Aorta (tissue), 5 donors: ENCODE measurements around the gene TFE3. TPM values are rescaled to one million over a fixed set of nuclear protein-coding genes. Genes with fewer than 3 reads are reported as not detected.
"Not testable (repeated sequence)": the region's sequence is repeated elsewhere in the genome, so short reads cannot be mapped to it uniquely, and the experiment has no call there.

Experiments
- ATAC-seq: fragments of 200-7000 bp; cut with Tn5 transposase; one replicate; pipeline ENCODE4 v1.9.1; 2022; ENCODE audit warnings: moderate library complexity; ENCODE audit not compliant: low FRiP score
- DNase-seq, 2 donors: peaks; one replicate each; pipeline ENCODE4 v3.0.0-alpha.2; 2020
- H3K27ac ChIP-seq, 2 donors: one replicate each; pipeline ENCODE4 v1.5.1; 2013; ENCODE audit warnings: low read length in 2 of 2, mild to moderate bottlenecking in 2 of 2, moderate library complexity in 2 of 2, control low read depth in 1 of 2, inconsistent platforms in 1 of 2, low read depth in 1 of 2
- H3K27me3 ChIP-seq, 2 donors: one replicate each; pipeline ENCODE4 v1.6.1; 2013; ENCODE audit warnings: control low read depth in 1 of 2, low read length in 1 of 2, mild to moderate bottlenecking in 1 of 2, moderate library complexity in 1 of 2; ENCODE audit not compliant: insufficient read depth in 2 of 2, control insufficient read depth in 1 of 2
- H3K36me3 ChIP-seq, 2 donors: one replicate each; pipeline ENCODE4 v1.6.1; 2013; ENCODE audit warnings: control low read depth in 1 of 2, low read length in 1 of 2, mild to moderate bottlenecking in 1 of 2; ENCODE audit not compliant: insufficient read depth in 2 of 2, control insufficient read depth in 1 of 2
- H3K4me1 ChIP-seq, 2 donors: one replicate each; pipeline ENCODE4 v1.6.1; 2013; ENCODE audit warnings: low read length in 2 of 2, control low read depth in 1 of 2, mild to moderate bottlenecking in 1 of 2, moderate library complexity in 1 of 2; ENCODE audit not compliant: insufficient read depth in 2 of 2, control insufficient read depth in 1 of 2
- H3K4me3 ChIP-seq, 2 donors: one replicate each; pipeline ENCODE4 v1.5.1; 2013; ENCODE audit warnings: low read length in 2 of 2, control low read depth in 1 of 2, mild to moderate bottlenecking in 1 of 2
- H3K9me3 ChIP-seq: one replicate; pipeline ENCODE4 v1.6.1; 2013; ENCODE audit warnings: mild to moderate bottlenecking, low read length; ENCODE audit not compliant: control insufficient read depth
- WGBS, 2 donors: extraction: QIAGEN DNeasy Blood & Tissue Kit; methylation state at CpG; one replicate each; pipeline ENCODE4 v1.1.7; 2013; 5-methylcytosine and 5-hydroxymethylcytosine counted together
- intact Hi-C, 2 donors: fragments of 100-400 bp; cut with DNase I; formaldehyde crosslinking; loops; one replicate each; pipeline versions ENCODE4 v1.14.2 to v1.15.0; 2022
- polyA plus RNA-seq, 2 donors: library from polyadenylated mRNA; stranded (reverse); fragments of 200-250 nt; gene quantifications; one replicate each; pipeline ENCODE4 v1.2.3, GENCODE V29; 2013
- total RNA-seq, 2 donors: library from RNA; stranded (reverse); fragmentation: NEBNext Ultra II Directional; extraction: Animal tissue kit (Norgen Biotek cat#: 25700); gene quantifications; one replicate each; pipeline ENCODE4 v1.2.1, GENCODE V29; 2021
- donor health status: healthy with polysubstance abuse.
- donor health status: Bipolar disorder and iron deficiency.
- donor health status: DM: no; HTN: no; CAD: no.
- donor health status: DM: no; HTN: no; CAD: no.
- donor health status: DM: yes; HTN: yes; CAD: no.

TFE3 gene
- total and polyA plus RNA-seq, 4 donors = 23.4 to 70.6 (median 57.3) TPM

GRCh38 chrX:48983081-48983480, 60.1 kb downstream of the TFE3 start:
- no peaks in the 10 kb centered on the region for H3K9me3 ChIP-seq
- 85 to 90% methylated on average over 17 of the region's 17 CpGs for WGBS, 2 donors
- H3K4me1 ChIP-seq = no peaks in the 10 kb centered on the region
- intact Hi-C loops = no loop called here
- no peak for DNase-seq
- H3K27ac ChIP-seq = no peak overlapping the region
- no peaks in the 10 kb centered on the region for H3K27me3 ChIP-seq
- peaks cover 0 to 9% of the 10 kb centered on the region in 2 donors for H3K36me3 ChIP-seq
- ATAC-seq = no peak
- H3K4me3 ChIP-seq = no peak overlapping the region

- H3K4me3 ChIP-seq = no peak overlapping the region
- H3K27me3 ChIP-seq = no peaks in the 10 kb centered on the region
- WGBS, 2 donors = 80 to 95% methylated on average over 10 of the region's 10 CpGs
- H3K27ac ChIP-seq = no peak overlapping the region
- no peaks in the 10 kb centered on the region for H3K9me3 ChIP-seq
- intact Hi-C loops = no loop called here
- peaks cover 0 to 7% of the 10 kb centered on the region in 2 donors for H3K36me3 ChIP-seq
- ATAC-seq (peak; percentile 38), DNase-seq (peak in 1 of 2 donors; percentile 47)
- no peaks in the 10 kb centered on the region for H3K4me1 ChIP-seq
Observed at GRCh38 chrX:48981178-48981577, 62.0 kb downstream of the TFE3 start.

GRCh38 chrX:48980341-48980740, 62.8 kb downstream of the TFE3 start:
- H3K27ac ChIP-seq, H3K27me3 ChIP-seq, H3K9me3 ChIP-seq, H3K4me1 ChIP-seq, ATAC-seq, H3K4me3 ChIP-seq, DNase-seq, intact Hi-C loops, H3K36me3 ChIP-seq: not testable (repeated sequence)
- 79 to 86% methylated on average over 3 to 10 of the region's 10 CpGs for WGBS, 2 donors

Other genes with a start within 250 kb of the TFE3 start
- gene HDAC6, start 241.3 kb downstream of the TFE3 start, total RNA-seq = 10 to 100 TPM; 77.6 to 89.4 TPM
- gene HDAC6, start 241.3 kb downstream of the TFE3 start, polyA plus RNA-seq = 100 to 1,000 TPM in 1 of 2 donors, 10 to 100 TPM in 1; 28.0 to 229 TPM
- gene ERAS, start 216.8 kb downstream of the TFE3 start, total RNA-seq = not detected
- under 1 TPM in 1 of 2 donors, not detected in 1; 0.69 TPM for gene ERAS, start 216.8 kb downstream of the TFE3 start, polyA plus RNA-seq
- under 1 TPM in 1 of 2 donors, not detected in 1; 0.45 TPM for gene PCSK1N, start 207.7 kb downstream of the TFE3 start, total RNA-seq
- under 1 TPM; 0.43 to 0.88 TPM for gene PCSK1N, start 207.7 kb downstream of the TFE3 start, polyA plus RNA-seq
- 10 to 100 TPM; 26.2 TPM for gene TIMM17B, start 145.6 kb downstream of the TFE3 start, total RNA-seq
- gene TIMM17B, start 145.6 kb downstream of the TFE3 start, polyA plus RNA-seq = 10 to 100 TPM; 38.6 to 44.5 TPM
- gene PQBP1, start 145.4 kb downstream of the TFE3 start, total RNA-seq = 10 to 100 TPM; 48.8 to 49.3 TPM
- gene PQBP1, start 145.4 kb downstream of the TFE3 start, polyA plus RNA-seq = 100 to 1,000 TPM in 1 of 2 donors, 10 to 100 TPM in 1; 75.0 to 112 TPM
- 10 to 100 TPM; 14.2 to 18.3 TPM for gene SLC35A2, start 131.7 kb downstream of the TFE3 start, total RNA-seq
- 10 to 100 TPM in 1 of 2 donors, 1 to 10 TPM in 1; 5.0 to 18.6 TPM for gene SLC35A2, start 131.7 kb downstream of the TFE3 start, polyA plus RNA-seq
- gene PIM2, start 124.3 kb downstream of the TFE3 start, total RNA-seq = 1 to 10 TPM; 8.1 to 9.2 TPM
- 1 to 10 TPM; 3.6 to 5.1 TPM for gene PIM2, start 124.3 kb downstream of the TFE3 start, polyA plus RNA-seq
- gene OTUD5, start 85.8 kb downstream of the TFE3 start, total RNA-seq = 10 to 100 TPM; 37.4 to 47.5 TPM
- gene OTUD5, start 85.8 kb downstream of the TFE3 start, polyA plus RNA-seq = 10 to 100 TPM; 26.4 to 50.6 TPM
- gene KCND1, start 71.5 kb downstream of the TFE3 start, total RNA-seq = 1 to 10 TPM; 3.4 to 4.8 TPM
- 1 to 10 TPM in 1 of 2 donors, under 1 TPM in 1; 0.88 to 2.8 TPM for gene KCND1, start 71.5 kb downstream of the TFE3 start, polyA plus RNA-seq
- 10 to 100 TPM; 46.1 to 53.7 TPM for gene GRIPAP1, start 41.1 kb downstream of the TFE3 start, total RNA-seq
- gene GRIPAP1, start 41.1 kb downstream of the TFE3 start, polyA plus RNA-seq = 10 to 100 TPM; 17.3 to 37.2 TPM
- 1 to 10 TPM; 5.1 to 7.6 TPM for gene CCDC120, start 15.6 kb upstream of the TFE3 start, total RNA-seq
- gene CCDC120, start 15.6 kb upstream of the TFE3 start, polyA plus RNA-seq = 1 to 10 TPM; 4.3 to 6.4 TPM
- 10 to 100 TPM; 37.7 to 40.2 TPM for gene PRAF2, start 30.6 kb upstream of the TFE3 start, total RNA-seq
- 10 to 100 TPM; 30.8 to 54.3 TPM for gene PRAF2, start 30.6 kb upstream of the TFE3 start, polyA plus RNA-seq
- 10 to 100 TPM; 66.1 to 84.4 TPM for gene WDR45, start 36.5 kb upstream of the TFE3 start, total RNA-seq
- 100 to 1,000 TPM in 1 of 2 donors, 10 to 100 TPM in 1; 73.0 to 236 TPM for gene WDR45, start 36.5 kb upstream of the TFE3 start, polyA plus RNA-seq
- 10 to 100 TPM; 15.8 to 20.4 TPM for gene GPKOW, start 80.4 kb upstream of the TFE3 start, total RNA-seq
- gene GPKOW, start 80.4 kb upstream of the TFE3 start, polyA plus RNA-seq = 10 to 100 TPM; 14.3 to 22.8 TPM
- gene MAGIX, start 119.4 kb upstream of the TFE3 start, total RNA-seq = 1 to 10 TPM; 2.7 to 2.8 TPM
- 1 to 10 TPM; 1.9 to 4.9 TPM for gene MAGIX, start 119.4 kb upstream of the TFE3 start, polyA plus RNA-seq
- 100 to 1,000 TPM; 159 to 201 TPM for gene PLP2, start 128.5 kb upstream of the TFE3 start, total RNA-seq
- 100 to 1,000 TPM; 203 to 337 TPM for gene PLP2, start 128.5 kb upstream of the TFE3 start, polyA plus RNA-seq
- gene PRICKLE3, start 143.0 kb upstream of the TFE3 start, total RNA-seq = 10 to 100 TPM; 11.9 to 13.3 TPM
- gene PRICKLE3, start 143.0 kb upstream of the TFE3 start, polyA plus RNA-seq = 1 to 10 TPM; 2.8 to 7.2 TPM
- gene SYP, start 156.8 kb upstream of the TFE3 start, total RNA-seq = 1 to 10 TPM; 2.4 to 4.5 TPM
- gene SYP, start 156.8 kb upstream of the TFE3 start, polyA plus RNA-seq = 1 to 10 TPM; 3.0 to 5.3 TPM
- under 1 TPM; 0.06 to 0.42 TPM for gene CACNA1F, start 190.0 kb upstream of the TFE3 start, total RNA-seq
- under 1 TPM; 0.03 to 0.38 TPM for gene CACNA1F, start 190.0 kb upstream of the TFE3 start, polyA plus RNA-seq
- gene CCDC22, start 192.1 kb upstream of the TFE3 start, total RNA-seq = 10 to 100 TPM; 11.6 to 12.5 TPM
- gene CCDC22, start 192.1 kb upstream of the TFE3 start, polyA plus RNA-seq = 10 to 100 TPM in 1 of 2 donors, 1 to 10 TPM in 1; 5.3 to 17.2 TPM
- gene FOXP3, start 221.4 kb upstream of the TFE3 start, total RNA-seq = under 1 TPM in 1 of 2 donors, not detected in 1; 0.32 TPM
- gene FOXP3, start 221.4 kb upstream of the TFE3 start, polyA plus RNA-seq = not detected
- 1 to 10 TPM; 7.9 to 9.2 TPM for gene PPP1R3F, start 226.4 kb upstream of the TFE3 start, total RNA-seq
- gene PPP1R3F, start 226.4 kb upstream of the TFE3 start, polyA plus RNA-seq = 1 to 10 TPM; 1.9 to 6.3 TPM